ENCODE measurements around the gene CPA4.

Gene CPA4

DNA sequence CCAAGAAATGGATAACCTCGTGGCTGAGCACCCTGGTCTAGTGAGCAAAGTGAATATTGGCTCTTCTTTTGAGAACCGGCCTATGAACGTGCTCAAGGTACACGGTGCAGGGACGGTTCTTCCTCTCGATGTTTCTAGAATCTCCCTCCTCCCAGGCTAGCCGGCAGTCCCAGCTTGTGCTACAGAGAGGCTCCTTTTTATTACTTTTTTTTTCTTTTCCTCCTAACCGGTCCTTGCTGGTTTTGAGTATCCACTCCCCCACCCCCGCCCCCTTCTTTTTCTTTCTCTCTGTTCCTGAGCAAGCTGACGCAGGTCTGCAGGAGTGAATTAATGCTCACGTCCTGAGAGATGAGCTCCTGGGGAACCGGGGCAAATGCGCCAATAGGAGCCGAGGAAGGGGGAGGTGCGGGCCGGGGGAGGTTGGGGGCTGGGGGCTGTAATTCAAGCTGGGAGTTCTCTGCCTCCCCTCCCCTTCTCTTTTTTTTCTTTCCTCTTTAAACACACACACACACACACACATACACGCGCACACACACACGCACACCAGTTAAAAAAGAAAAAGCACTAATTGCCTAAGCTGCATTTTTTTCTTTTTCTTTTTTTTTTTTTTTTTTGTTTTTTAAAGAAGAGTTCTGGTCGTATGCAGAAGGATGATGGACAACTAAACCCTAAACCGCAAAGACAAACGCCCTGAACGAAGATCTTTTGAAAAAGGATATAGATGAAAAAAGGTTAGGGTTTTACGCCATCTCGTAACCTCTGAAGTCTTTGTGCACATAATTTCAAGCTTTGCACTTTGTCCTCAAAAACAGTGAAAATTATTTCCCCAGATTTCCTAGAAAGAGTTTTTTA is 19.7 kb upstream of the CPA4 start:
- no peak for DNase-seq
- in situ Hi-C loops (cut with HindIII; ENCODE audit: low pct_ligation_motif_present, low pct_unique_long_range_greater_than_20kb, low sequenced_read_pairs) = no loop called here

DNA sequence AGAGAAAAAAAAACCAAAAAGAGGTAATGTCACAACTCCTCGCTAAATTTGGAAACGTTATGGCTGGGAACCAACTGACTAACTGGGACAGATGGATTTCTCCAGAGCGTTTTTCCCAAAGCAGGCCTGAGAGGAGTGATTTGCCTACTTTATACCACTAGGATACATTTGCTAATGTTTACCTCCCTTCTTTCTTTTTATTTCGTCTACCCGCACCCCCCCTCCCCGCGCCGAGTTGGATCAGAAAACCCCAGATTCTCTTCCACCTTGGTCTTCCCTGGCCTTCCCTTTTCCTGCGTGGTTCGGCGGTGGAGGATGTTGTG is 19.1 kb upstream of the CPA4 start:
- in situ Hi-C loops (cut with HindIII; ENCODE audit: low pct_ligation_motif_present, low pct_unique_long_range_greater_than_20kb, low sequenced_read_pairs) = no loop called here
- DNase-seq = no peak

- in situ Hi-C loops (cut with HindIII; ENCODE audit: low pct_ligation_motif_present, low pct_unique_long_range_greater_than_20kb, low sequenced_read_pairs) = no loop called here
- DNase-seq = no peak
Observed at GRCh38 chr7:130274296-130274695, 18.7 kb upstream of the CPA4 start.

DNA sequence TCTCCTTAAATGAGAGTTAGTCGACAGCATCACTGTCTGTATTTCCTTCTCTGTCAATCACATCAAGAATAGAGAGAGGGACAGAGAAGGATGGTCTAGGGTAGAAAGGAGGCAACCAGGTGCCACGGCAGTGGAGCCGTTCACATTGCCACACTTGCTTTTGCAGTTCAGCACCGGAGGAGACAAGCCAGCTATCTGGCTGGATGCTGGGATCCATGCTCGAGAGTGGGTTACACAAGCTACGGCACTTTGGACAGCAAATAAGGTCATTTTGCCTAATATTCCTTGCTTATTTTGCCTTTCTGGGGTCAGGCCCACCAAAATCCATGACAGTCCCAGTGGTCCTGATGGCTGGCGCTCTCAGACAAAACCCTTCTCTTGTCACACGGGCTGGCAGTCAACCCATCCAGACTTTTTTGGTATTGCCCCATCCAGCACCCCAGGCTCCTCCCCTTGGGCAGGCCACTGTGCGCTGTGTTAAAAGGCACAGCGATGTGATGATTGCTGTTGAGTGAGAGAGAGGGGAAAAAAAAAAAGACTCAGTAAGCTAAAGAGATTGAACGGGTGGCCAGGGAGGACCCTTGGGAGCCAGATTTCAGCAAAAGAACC is 17.9 kb upstream of the CPA4 start:
- DNase-seq = no peak
- in situ Hi-C loops (cut with HindIII; ENCODE audit: low pct_ligation_motif_present, low pct_unique_long_range_greater_than_20kb, low sequenced_read_pairs) = no loop called here

DNA sequence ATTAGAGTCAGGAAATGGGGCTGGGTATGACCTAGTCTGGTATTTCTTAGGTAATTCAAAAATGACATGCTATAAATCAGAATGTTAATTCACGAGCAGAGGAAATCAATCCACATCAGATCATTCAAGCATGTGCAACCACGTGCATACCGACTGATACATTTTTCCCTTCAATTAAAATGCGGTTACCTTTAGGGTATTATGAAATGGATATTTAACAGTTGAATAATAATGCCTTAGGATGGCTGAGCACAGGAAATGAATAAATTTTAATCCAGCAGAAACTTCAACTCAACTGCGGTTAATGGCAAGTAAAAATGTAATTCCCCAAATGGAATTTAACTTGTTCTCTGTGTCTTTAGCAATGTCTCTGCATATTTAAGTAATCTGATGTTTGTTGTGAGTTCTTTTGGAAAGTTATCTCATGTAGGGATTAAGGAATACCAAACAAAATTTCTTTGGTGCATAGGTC is 17.1 kb upstream of the CPA4 start:
- no peak for DNase-seq
- in situ Hi-C loops (cut with HindIII; ENCODE audit: low pct_ligation_motif_present, low pct_unique_long_range_greater_than_20kb, low sequenced_read_pairs) = no loop called here

- DNase-seq = no peak
Observed at GRCh38 chr7:130276796-130277762, 15.9 kb upstream of the CPA4 start.

GRCh38 chr7:130277763-130278643 is 15.0 kb upstream of the CPA4 start:
- DNase-seq = peak; percentile 62
- in situ Hi-C loops (cut with HindIII; ENCODE audit: low pct_ligation_motif_present, low pct_unique_long_range_greater_than_20kb, low sequenced_read_pairs) = no loop called here

More at GRCh38 chr7:130276796-130277762, 15.9 kb upstream of the CPA4 start:
- in situ Hi-C loops (cut with HindIII; ENCODE audit: low pct_ligation_motif_present, low pct_unique_long_range_greater_than_20kb, low sequenced_read_pairs) = no loop called here

DNA sequence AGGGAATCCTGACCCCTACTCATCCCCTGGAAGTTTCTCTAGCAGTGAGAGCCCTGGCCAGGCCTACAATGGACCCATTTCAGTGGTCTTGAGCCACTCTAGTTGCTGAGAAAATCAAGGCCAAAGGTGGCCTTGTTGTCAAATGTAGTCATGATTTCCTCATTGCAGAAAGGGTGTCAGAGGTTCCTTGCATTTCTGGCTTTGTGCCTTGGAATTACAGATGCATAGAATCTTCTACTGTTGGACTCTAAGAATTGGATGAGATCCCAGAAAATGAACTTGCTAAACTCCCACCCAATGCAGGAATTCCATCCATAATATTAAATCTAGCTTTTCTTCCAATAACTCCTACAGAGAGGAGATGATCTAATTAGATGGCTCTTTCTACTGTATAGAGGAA is 14.1 kb upstream of the CPA4 start:
- DNase-seq = no peak

DNA sequence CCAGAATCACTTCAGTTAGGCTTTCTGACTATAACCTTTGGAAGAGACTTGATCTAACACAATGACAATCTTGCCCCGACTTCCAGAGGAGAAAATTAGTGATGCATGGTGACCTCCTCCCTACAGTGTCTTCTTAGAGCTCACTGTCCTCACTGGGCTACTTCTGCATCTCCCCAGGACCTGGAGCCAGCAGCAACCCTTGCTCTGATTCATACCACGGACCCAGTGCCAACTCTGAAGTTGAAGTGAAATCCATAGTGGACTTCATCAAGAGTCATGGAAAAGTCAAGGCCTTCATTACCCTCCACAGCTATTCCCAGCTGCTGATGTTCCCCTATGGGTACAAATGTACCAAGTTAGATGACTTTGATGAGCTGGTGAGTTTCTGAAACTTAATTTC is 13.7 kb upstream of the CPA4 start:
- no peak for DNase-seq
- in situ Hi-C loops (cut with HindIII; ENCODE audit: low pct_ligation_motif_present, low pct_unique_long_range_greater_than_20kb, low sequenced_read_pairs) = no loop called here

More for the DNA sequence above, 14.1 kb upstream of the CPA4 start:
- in situ Hi-C loops (cut with HindIII; ENCODE audit: low pct_ligation_motif_present, low pct_unique_long_range_greater_than_20kb, low sequenced_read_pairs) = no loop called here

- in situ Hi-C loops (cut with HindIII; ENCODE audit: low pct_ligation_motif_present, low pct_unique_long_range_greater_than_20kb, low sequenced_read_pairs) = no loop called here
- no peak for DNase-seq
Observed at GRCh38 chr7:130279906-130280305, 13.1 kb upstream of the CPA4 start.

- in situ Hi-C loops (cut with HindIII; ENCODE audit: low pct_ligation_motif_present, low pct_unique_long_range_greater_than_20kb, low sequenced_read_pairs) = no loop called here
Observed at GRCh38 chr7:130281260-130281659, 11.7 kb upstream of the CPA4 start.

DNA sequence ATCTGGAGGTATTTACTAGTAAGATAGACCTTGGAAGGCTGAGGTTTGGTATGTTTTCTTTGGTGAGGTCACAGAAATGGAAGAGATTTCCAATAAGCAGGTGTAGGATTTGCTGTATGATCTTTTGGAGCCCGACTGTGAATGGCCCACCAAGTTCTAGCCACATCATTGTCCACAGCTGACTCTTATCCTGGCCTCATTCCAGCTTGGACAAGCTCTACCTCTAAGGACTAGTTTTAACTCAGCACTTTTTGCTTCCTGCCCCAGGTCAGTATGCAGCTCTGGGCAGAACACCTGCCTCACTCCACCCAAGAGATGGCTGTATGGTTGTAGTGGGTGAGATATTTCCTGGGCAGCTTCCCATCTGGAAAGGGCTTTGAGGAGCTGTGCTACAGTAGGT is 6.1 kb upstream of the CPA4 start:
- in situ Hi-C loops (cut with HindIII; ENCODE audit: low pct_ligation_motif_present, low pct_unique_long_range_greater_than_20kb, low sequenced_read_pairs) = no loop called here
- DNase-seq = no peak

More at GRCh38 chr7:130281260-130281659, 11.7 kb upstream of the CPA4 start:
- DNase-seq = no peak

GRCh38 chr7:130288168-130288567 is 4.8 kb upstream of the CPA4 start:
- no peak for DNase-seq
- in situ Hi-C loops (cut with HindIII; ENCODE audit: low pct_ligation_motif_present, low pct_unique_long_range_greater_than_20kb, low sequenced_read_pairs) = no loop called here

DNA sequence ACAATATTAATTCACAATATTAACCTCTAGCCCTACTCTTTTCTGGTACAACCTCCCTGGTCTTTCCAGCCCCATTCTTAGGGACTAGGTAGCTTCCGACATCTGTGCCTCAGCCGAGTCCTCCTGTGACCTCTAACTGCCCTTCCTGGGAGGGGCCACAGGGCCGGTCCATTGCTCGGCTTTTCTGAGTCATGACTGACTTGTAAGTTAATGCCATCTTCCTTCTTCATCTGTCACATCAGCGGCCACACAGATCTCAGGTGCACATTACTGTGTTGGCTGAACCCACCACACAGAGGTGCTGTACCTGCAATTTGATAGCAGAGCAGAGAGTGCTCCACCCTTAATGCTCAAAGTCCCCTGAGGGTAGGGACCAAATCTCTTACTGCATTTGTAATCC is 4.1 kb upstream of the CPA4 start:
- no peak for DNase-seq
- in situ Hi-C loops (cut with HindIII; ENCODE audit: low pct_ligation_motif_present, low pct_unique_long_range_greater_than_20kb, low sequenced_read_pairs) = no loop called here

DNA sequence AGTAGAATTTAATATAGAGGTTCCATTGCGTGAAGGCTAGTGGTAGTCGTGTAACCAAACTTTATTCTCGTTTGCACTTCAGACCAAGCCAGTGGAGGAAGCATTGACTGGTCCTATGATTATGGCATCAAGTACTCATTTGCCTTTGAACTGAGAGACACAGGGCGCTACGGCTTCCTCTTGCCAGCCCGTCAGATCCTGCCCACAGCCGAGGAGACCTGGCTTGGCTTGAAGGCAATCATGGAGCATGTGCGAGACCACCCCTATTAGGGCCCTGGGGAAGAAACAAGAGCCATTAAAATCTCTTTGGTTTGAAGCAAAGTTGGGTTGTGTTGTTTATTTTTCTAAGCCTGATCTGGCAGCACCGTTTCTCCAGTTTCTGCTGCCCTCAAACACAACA is 3.5 kb upstream of the CPA4 start:
- DNase-seq = no peak
- in situ Hi-C loops (cut with HindIII; ENCODE audit: low pct_ligation_motif_present, low pct_unique_long_range_greater_than_20kb, low sequenced_read_pairs) = no loop called here

GRCh38 chr7:130290745-130291144 is 2.2 kb upstream of the CPA4 start:
- in situ Hi-C loops (cut with HindIII; ENCODE audit: low pct_ligation_motif_present, low pct_unique_long_range_greater_than_20kb, low sequenced_read_pairs) = no loop called here
- peak; percentile 23 for DNase-seq

DNA sequence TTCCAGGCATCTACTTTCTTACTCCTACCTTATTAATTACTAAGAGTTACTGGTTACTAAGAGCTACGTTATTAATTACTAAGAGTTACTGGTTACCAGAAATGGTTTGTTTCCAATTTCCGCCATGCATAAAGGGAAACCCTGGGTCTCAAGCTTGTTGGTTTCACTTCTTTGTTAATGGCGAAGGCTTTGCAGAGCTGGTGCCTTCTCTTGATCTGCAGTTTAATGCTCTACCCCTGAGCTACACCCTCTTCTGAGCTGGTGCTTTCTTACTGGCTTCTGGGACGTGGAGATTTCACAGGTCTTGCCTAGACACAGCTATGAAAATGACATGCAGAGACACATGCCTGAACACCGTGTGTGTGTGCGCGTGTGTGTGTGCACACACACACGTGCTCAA is 560 bp downstream of the CPA4 start:
- in situ Hi-C loops (cut with HindIII; ENCODE audit: low pct_ligation_motif_present, low pct_unique_long_range_greater_than_20kb, low sequenced_read_pairs) = no loop called here
- no peak for DNase-seq

GRCh38 chr7:130294314-130294713 is 1.4 kb downstream of the CPA4 start:
- in situ Hi-C loops (cut with HindIII; ENCODE audit: low pct_ligation_motif_present, low pct_unique_long_range_greater_than_20kb, low sequenced_read_pairs) = no loop called here
- DNase-seq = no peak
